BLaER1 treated with 17β-estradiol and CSF1 and Interleukin-3, amounts not matched to agents 10 nM and 100 nM (cell line): ENCODE measurements around the gene CENPP.
"Not testable (repeated sequence)": the region's sequence is repeated elsewhere in the genome, so short reads cannot be mapped to it uniquely, and the experiment has no call there.

Experiments used
- H3K27ac ChIP-seq, 11 experiments: shearing (Covaris generic); formaldehyde crosslinking; 2 replicates each; pipeline ENCODE4 v1.8.1; 2022
- H3K27me3 ChIP-seq, 11 experiments: shearing (Covaris generic); formaldehyde crosslinking; 2 replicates each; pipeline ENCODE4 v1.8.1; 2022
- H3K36me3 ChIP-seq, 11 experiments: shearing (Covaris generic); formaldehyde crosslinking; 2 replicates each; pipeline ENCODE4 v1.8.1; 2022
- H3K4me1 ChIP-seq, 10 experiments: shearing (Covaris generic); formaldehyde crosslinking; 2 replicates each; pipeline ENCODE4 v1.8.1; 2022
- H3K4me2 ChIP-seq, 11 experiments: shearing (Covaris generic); formaldehyde crosslinking; 2 replicates each; pipeline ENCODE4 v1.8.1; 2022
- H3K4me3 ChIP-seq, 10 experiments: shearing (Covaris generic); formaldehyde crosslinking; 2 replicates each; pipeline ENCODE4 v1.8.1; 2022
- H3K9ac ChIP-seq, 11 experiments: shearing (Covaris generic); formaldehyde crosslinking; 2 replicates each; pipeline ENCODE4 v1.8.1; 2022
- H3K9me3 ChIP-seq, 11 experiments: shearing (Covaris generic); formaldehyde crosslinking; replicated peaks in 1 of 11; 2 replicates each; pipeline ENCODE4 v1.8.1; 2022
- H4K20me1 ChIP-seq, 11 experiments: shearing (Covaris generic); formaldehyde crosslinking; 2 replicates each; pipeline ENCODE4 v1.8.1; 2022
- Cebpa-rat ChIP-seq, 11 experiments: shearing (Covaris generic); IDR thresholded peaks; 2 replicates each; pipeline ENCODE4 v1.8.1; 2022

CENPP gene

GRCh38 chr9:92618633-92619225, 293.0 kb downstream of the CENPP start:
- H3K9me3 ChIP-seq = no peaks in the 10 kb centered on the region
- H3K4me3 ChIP-seq = no peak overlapping the region
- no peak for TF ChIP-seq Cebpa-rat (IDR thresholded peaks at IDR 0.05)
- H3K36me3 ChIP-seq = peaks cover 73 to 98% (median 83%) of the 10 kb centered on the region in 11 experiments
- peaks cover 0 to 5% (median 0%) of the 10 kb centered on the region in 11 experiments; a peak in 1 of 22 replicates for H4K20me1 ChIP-seq
- no peak overlapping the region for H3K27ac ChIP-seq
- H3K4me1 ChIP-seq = peaks cover 0 to 8% (median 0%) of the 10 kb centered on the region in 10 experiments; a peak in 3 of 20 replicates
- H3K9ac ChIP-seq = no peak overlapping the region
- no peak overlapping the region for H3K4me2 ChIP-seq
- no peaks in the 10 kb centered on the region for H3K27me3 ChIP-seq

DNA sequence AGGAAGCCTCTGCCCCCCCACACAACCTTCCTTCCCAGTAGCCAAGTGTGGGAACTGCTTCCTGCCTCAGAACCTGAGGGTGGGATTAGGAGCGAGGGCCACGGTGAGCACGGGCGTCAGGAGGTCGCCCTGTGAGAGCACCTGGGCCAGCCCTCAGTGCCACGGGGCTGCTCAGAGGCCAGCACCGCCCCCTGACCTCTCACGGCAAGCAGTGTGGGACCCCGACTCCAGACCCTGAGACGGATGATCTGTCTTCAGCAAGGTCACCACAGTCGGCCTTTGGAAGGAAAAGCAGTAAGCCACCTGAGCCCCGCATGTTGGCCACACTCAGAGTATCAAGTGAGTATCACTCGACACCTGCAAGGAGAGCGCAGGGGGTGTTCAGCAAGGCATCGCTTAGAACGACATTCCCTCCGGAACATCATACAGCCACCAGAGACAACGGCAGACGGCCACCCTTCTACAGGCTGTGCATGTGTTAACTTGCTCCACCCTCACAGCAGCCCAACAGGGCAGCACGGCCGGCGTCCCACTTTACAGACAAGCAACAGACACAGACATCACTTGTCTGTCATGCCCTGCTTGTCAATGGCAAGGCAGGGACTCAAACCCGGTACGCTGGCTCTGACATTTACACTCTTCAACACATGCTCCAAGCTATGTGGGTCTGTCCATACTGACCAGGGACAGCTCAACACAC, 294.0 kb downstream of the CENPP start:
- Histone ChIP-seq H3K9me3 (no peaks in the 10 kb centered on the region), H3K27me3 (no peaks in the 10 kb centered on the region), H4K20me1 (peaks cover 0 to 5% (median 0%) of the 10 kb centered on the region in 11 experiments; a peak in 1 of 22 replicates), H3K9ac (no peak overlapping the region), H3K36me3 (peaks cover 73 to 98% (median 84%) of the 10 kb centered on the region in 11 experiments), H3K4me2 (no peak overlapping the region), H3K4me3 (no peak overlapping the region), H3K4me1 (peaks cover 0 to 8% (median 0%) of the 10 kb centered on the region in 10 experiments; a peak in 3 of 20 replicates), H3K27ac (no peak overlapping the region)
- no peak for TF ChIP-seq Cebpa-rat (IDR thresholded peaks at IDR 0.05)

GRCh38 chr9:92620845-92621244, 295.1 kb downstream of the CENPP start:
- H4K20me1 ChIP-seq = peaks cover 0 to 5% (median 0%) of the 10 kb centered on the region in 11 experiments; a peak in 1 of 22 replicates
- H3K27ac ChIP-seq = no peak overlapping the region
- H3K9me3 ChIP-seq = 0 out of 22 replicates have a peak, but pooled peaks cover 0 to under 1% (median 0%) of the 10 kb centered on the region in 11 experiments
- TF ChIP-seq Cebpa-rat (IDR thresholded peaks at IDR 0.05) = no peak
- H3K9ac ChIP-seq = no peak overlapping the region
- H3K4me1 ChIP-seq = peaks cover 0 to 6% (median 0%) of the 10 kb centered on the region in 10 experiments; a peak in 3 of 20 replicates
- H3K36me3 ChIP-seq = peaks cover 70 to 98% (median 84%) of the 10 kb centered on the region in 11 experiments
- H3K4me2 ChIP-seq = no peak overlapping the region
- no peak overlapping the region for H3K4me3 ChIP-seq
- no peaks in the 10 kb centered on the region for H3K27me3 ChIP-seq

DNA sequence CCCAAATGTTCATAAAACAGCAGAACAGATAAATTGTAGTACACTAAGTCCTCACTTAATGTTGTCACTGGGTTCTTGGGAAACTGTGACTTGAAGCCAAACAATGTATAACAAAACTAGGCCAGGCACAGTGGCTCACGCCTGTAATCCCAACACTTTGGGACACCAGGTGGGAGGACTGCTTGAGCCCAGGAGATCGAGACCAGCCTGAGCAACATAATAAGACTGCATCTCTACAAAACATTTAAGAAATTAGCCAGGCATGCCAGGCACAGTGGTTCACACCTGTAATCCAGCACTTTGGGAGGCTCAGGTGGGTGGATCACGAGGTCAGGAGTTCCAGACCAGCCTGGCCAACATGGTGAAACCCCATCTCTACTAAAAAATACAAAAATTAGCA, 298.2 kb downstream of the CENPP start:
- H3K4me2 ChIP-seq, H4K20me1 ChIP-seq: not testable (repeated sequence)

DNA sequence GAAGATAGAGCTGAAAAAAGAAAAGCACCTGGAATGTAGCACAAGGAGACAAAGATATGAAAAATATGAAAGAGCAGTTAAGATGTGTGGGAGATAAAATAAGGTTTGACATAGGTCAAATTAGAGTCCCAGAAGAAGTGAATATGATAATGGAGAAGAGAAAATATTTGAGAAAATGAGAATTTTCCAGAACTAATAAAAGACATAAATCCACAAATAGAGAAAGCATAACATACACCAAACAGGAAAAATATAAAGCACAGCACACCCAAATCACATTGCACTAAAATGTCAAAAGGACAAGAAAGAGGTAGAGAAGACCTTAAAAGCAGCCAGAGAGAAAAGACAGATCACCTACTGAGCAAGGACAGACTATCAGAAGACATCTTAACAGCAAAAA, 300.7 kb downstream of the CENPP start:
- Histone ChIP-seq H3K36me3 (peaks cover 71 to 98% (median 85%) of the 10 kb centered on the region in 11 experiments), H4K20me1 (no peaks in the 10 kb centered on the region), H3K4me1 (peaks cover 0 to 14% (median 2%) of the 10 kb centered on the region in 10 experiments; a peak in 12 of 20 replicates), H3K27ac (no peak overlapping the region), H3K27me3 (no peaks in the 10 kb centered on the region), H3K9ac (no peak overlapping the region), H3K9me3 (peaks cover 22 to 38% (median 33%) of the 10 kb centered on the region in 11 experiments), H3K4me2 (no peak overlapping the region), H3K4me3 (no peak overlapping the region)
- no peak for TF ChIP-seq Cebpa-rat (IDR thresholded peaks at IDR 0.05)

More for the DNA sequence above, 298.2 kb downstream of the CENPP start:
- H3K9ac ChIP-seq, H3K27me3 ChIP-seq, H3K4me3 ChIP-seq, H3K27ac ChIP-seq: not testable (repeated sequence)
- peaks cover 11 to 26% (median 19%) of the 10 kb centered on the region in 11 experiments; a peak in 20 of 22 replicates for H3K9me3 ChIP-seq
- H3K4me1 ChIP-seq = peaks cover 0 to 14% (median 0%) of the 10 kb centered on the region in 10 experiments; a peak in 4 of 20 replicates
- peaks cover 67 to 95% (median 82%) of the 10 kb centered on the region in 11 experiments for H3K36me3 ChIP-seq

- no peak; a peak in 1 of 22 replicates for TF ChIP-seq Cebpa-rat (IDR thresholded peaks at IDR 0.05)
- Histone ChIP-seq H3K36me3 (peaks cover 83 to 100% (median 92%) of the 10 kb centered on the region in 11 experiments), H3K27me3 (no peaks in the 10 kb centered on the region), H3K9me3 (peaks cover 22 to 38% (median 33%) of the 10 kb centered on the region in 11 experiments), H3K4me1 (peaks cover 6 to 19% (median 13%) of the 10 kb centered on the region in 10 experiments; a peak in 16 of 20 replicates), H3K4me3 (no peak overlapping the region), H4K20me1 (no peaks in the 10 kb centered on the region), H3K27ac (no peak overlapping the region), H3K9ac (no peak overlapping the region), H3K4me2 (no peak overlapping the region; a peak in 1 of 22 replicates)
Measured at GRCh38 chr9:92627651-92628050, 301.9 kb downstream of the CENPP start.

GRCh38 chr9:92631452-92632343, 305.9 kb downstream of the CENPP start:
- Histone ChIP-seq H4K20me1 (peaks cover 0 to 31% (median 6%) of the 10 kb centered on the region in 11 experiments; a peak in 10 of 22 replicates), H3K4me1 (peaks cover 4 to 33% (median 22%) of the 10 kb centered on the region in 10 experiments; a peak in 17 of 20 replicates), H3K27ac (peak overlapping the region in 4 of 11 experiments; percentile 48 to 61 (median 54); a peak in 6 of 22 replicates), H3K27me3 (no peaks in the 10 kb centered on the region), H3K4me2 (peak overlapping the region in 8 of 11 experiments; percentile 6 to 55 (median 32); a peak in 10 of 22 replicates), H3K9ac (peak overlapping the region in 2 of 11 experiments; percentile 24 to 54; a peak in 3 of 22 replicates), H3K4me3 (no peak overlapping the region), H3K36me3 (peaks cover 92 to 100% (median 97%) of the 10 kb centered on the region in 11 experiments), H3K9me3 (peaks cover 18 to 35% (median 27%) of the 10 kb centered on the region in 11 experiments)
- no peak for TF ChIP-seq Cebpa-rat (IDR thresholded peaks at IDR 0.05)

- no peaks in the 10 kb centered on the region for H3K27me3 ChIP-seq
- peak overlapping the region in 4 of 11 experiments; percentile 48 to 61 (median 54); a peak in 7 of 22 replicates for H3K27ac ChIP-seq
- no peak for TF ChIP-seq Cebpa-rat (IDR thresholded peaks at IDR 0.05)
- H3K36me3 ChIP-seq = peaks cover 98 to 100% (median 99%) of the 10 kb centered on the region in 11 experiments
- no peak overlapping the region for H3K4me3 ChIP-seq
- peak overlapping the region in 8 of 11 experiments; percentile 2 to 55 (median 40); a peak in 11 of 22 replicates for H3K4me2 ChIP-seq
- H3K9ac ChIP-seq = peak overlapping the region in 3 of 11 experiments; percentile 4 to 54 (median 24); a peak in 3 of 22 replicates
- H4K20me1 ChIP-seq = peaks cover 0 to 36% (median 6%) of the 10 kb centered on the region in 11 experiments; a peak in 10 of 22 replicates
- peaks cover 18 to 31% (median 24%) of the 10 kb centered on the region in 11 experiments for H3K9me3 ChIP-seq
- peaks cover 0 to 31% (median 22%) of the 10 kb centered on the region in 10 experiments; a peak in 16 of 20 replicates for H3K4me1 ChIP-seq
Measured at GRCh38 chr9:92632641-92633040, 306.9 kb downstream of the CENPP start.
